Smooth muscle cell of the brain vasculature (primary cell): ENCODE results near the gene SLC41A2.
"Not testable (repeated sequence)": the region's sequence is repeated elsewhere in the genome, so short reads cannot be mapped to it uniquely, and the experiment has no call there.

ENCODE experiments used
- DNase-seq: peaks from one replicate; pipeline ENCODE4 v3.0.0-alpha.2; 2012; ENCODE audit warnings: low read depth, low spot score

Gene SLC41A2

DNA sequence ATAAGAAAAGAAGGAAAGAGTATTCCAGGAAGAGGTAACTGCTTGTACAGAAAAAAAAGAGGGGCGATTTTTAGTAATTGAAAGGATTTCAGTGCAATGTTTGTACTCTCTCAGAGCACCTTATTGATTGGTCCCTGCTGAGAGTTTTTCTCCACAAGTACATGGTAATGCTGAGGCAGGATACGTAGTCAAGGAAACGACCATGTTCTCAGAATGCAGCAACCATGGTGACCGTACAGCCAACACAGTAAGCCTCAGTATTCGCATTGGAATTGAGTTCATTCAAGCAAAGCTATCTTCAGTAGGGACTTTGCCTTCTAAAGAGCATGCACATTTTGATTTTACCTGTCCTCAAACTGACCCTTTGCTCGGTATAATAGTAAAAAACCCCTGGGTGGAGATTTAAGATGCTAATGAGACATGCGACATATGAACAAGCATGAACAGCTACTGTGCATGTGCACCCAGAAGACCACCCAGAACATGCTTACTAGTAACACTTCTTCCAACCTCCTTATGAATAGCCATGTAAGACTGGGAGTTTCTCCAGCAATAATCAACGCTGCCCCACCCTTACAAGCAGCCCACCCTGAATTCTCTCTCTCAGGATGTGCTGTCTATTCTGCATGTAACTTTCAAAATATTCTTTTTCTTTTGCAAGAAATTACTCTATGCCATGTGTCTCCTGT is 6.2 kb upstream of the SLC41A2 start:
- no peak for DNase-seq

- DNase-seq: no peak
These were observed 5.7 kb upstream of the SLC41A2 start for GRCh38 chr12:104963757-104964156.

DNA sequence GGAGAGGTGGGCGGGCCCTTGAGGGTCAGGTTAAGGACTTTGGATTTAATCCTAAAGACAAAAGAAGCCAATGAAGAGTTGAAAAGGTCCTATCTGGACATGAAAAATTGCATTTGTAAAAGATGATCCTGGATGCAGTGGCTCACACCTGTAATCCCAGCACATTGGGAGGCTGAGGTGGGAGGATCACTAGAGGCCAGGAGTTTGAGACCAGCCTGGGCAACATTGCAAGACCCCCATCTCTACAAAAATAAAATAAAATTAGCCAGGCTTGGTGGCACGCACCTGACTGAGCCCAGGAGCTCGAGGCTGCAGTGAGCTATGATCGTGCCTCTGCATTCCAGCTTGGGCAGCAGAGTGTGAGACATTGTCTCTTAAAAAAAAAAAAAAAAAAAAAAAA is 2.4 kb upstream of the SLC41A2 start:
- no peak for DNase-seq

DNA sequence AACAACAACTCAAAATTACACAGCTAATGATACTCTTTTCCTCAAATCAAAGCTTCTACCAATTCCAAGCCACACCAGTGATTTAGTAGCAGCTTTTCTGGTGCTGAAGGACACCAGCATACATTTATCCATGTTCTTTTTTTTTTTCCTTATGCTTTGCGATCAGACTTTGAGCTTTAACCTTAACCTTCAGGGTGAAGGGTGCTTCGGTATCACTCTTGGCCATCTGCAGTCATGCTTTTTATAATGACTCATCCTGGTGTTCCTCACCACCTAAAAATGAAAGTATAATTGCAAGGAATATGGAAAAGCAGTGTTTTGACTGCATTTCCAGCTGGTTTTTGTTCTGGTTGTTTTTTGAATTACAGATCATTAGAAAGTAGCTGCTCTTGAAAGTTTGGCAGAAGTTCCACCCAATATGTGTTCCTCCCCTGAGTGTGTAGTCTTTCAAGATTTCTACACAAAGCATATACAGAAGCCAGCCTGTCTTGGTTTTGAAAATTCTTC is 1.3 kb upstream of the SLC41A2 start:
- no peak for DNase-seq

DNA sequence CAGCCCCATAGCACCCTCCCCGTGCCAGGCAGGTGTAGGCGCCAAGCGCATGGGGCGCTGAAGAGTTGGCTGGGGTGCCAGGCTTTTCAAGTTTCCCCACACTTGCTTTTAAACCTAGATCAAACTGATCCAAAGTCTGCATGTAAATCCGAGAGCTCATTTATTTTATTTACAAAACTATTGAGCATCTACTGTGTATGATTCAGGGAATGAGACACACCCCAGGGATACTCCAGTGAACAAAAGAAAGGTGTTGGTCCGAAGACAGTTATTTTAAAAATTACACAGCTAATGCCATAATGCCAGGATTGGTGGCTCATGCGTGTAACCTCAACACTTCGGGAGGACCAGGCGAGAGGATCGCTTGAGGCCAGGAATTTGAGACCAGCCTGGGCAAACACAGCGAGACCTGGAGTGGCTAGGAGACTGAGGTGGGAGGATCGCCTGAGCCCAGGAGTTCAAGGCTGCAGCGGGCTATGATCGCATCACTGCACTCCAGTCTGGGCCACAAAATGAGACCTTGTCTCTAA is 780 bp upstream of the SLC41A2 start:
- no peak for DNase-seq

DNA sequence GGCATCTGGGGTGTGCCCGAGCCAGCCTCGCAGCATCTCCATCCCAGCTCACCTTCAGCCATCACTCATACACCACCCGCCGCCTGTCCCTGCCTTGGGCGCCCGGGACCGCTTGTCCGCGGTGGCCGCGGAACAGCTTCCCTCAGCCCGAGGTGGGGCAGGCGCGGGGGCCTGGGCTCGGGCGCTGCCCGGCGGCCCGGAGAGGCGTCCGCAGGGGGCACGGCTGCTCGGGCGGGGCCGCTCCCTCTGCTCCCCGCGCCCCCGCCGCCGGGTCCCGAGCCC is 430 bp downstream of the SLC41A2 start:
- DNase-seq: no peak

- DNase-seq: no peak
These were observed 996 bp downstream of the SLC41A2 start for GRCh38 chr12:104956870-104957718.

DNA sequence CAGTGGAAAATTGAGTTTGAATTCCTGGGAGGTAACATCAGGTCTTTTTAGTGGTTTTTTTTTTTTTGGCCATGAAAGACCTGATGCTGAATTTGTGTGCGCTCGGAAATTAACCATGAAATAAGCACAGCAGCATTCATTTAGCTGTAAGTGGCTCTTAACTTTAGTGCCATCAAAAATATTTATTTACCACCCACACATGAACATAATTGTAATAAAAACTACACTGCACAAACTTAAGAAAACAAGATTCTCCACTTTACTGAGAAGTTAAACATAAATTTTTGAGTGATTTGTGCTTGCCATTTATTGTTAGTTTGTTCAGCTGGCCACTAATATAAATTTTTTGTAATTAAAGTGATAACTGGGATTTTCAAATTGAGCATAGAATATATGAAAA is 2.4 kb downstream of the SLC41A2 start:
- DNase-seq: no peak

GRCh38 chr12:104953323-104953722 is 4.8 kb downstream of the SLC41A2 start:
- DNase-seq: no peak

- DNase-seq: no peak
These were observed 5.3 kb downstream of the SLC41A2 start for GRCh38 chr12:104952816-104953215.

DNA sequence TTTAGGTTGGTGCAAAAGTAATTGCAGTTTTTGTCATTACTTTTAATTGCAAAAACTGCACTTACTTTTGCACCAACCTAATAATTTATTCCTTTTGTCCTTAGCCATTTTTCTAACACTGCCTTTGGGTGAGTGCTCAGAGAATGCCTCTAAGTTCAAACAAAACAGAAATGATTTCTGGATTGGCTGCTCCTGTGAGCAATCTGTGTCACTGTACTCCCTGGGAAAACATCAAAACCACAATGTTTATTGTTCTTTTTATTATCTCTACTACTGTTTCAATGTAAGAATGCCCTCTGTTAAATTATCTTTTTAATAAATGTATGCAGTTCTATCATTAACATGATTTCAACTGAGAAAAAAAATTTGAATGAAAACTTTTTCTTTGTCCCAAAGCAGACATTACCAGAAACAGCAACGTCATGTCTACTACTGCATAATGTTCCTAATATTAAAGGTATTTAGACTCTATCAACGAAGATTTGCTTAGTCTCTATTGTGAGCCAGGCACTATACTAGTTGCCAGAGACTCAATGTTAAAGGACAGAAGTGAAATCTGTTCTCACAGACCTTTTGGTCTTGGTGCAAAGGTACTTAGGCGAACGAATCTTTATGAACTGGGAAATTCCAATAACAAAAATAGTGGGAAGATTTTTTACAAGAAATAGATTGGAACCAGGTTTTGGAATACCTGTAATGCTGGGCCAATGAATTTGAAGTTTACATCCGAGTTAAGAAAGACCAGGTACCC is 6.2 kb downstream of the SLC41A2 start:
- DNase-seq: no peak

- not testable (repeated sequence) for DNase-seq
These were observed 9.4 kb downstream of the SLC41A2 start for GRCh38 chr12:104948716-104949115.

DNA sequence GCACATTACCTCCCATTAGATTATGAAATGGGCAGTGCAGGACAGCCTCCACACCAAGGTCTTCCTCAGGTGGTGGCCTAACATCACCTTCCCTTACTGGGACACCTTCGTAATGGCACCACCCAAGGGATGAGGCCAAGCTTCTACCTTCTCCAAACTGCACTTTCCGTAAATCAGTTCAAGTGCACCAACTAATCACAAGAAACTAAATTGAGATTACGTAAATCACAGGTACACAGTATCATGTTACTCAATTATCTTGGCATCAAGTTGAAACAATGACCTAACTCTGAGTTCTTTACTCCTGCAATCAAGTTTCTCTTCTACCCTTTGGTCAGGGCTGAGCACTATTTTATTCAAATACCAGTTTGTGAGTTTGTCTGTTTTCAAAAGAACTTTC is 13.8 kb downstream of the SLC41A2 start:
- DNase-seq: no peak

DNA sequence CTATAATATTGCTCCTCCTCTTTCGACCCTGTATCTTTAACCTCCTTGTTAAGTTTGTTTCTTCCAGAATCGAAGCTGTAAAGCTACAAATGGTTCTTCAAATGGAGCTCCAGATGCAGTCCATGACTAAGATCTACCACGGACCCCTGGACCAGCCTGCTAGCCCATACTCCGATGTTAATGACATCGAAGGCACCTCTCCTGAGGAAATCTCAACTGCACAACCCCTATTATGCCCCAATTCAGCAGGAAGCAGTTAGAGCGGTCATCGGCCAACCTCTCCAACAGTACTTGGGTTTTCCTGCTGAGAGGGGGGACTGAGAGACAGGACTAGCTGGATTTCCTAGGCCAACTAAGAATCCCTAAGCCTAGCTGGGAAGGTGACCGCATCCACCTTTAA is 14.7 kb downstream of the SLC41A2 start:
- not testable (repeated sequence) for DNase-seq

DNA sequence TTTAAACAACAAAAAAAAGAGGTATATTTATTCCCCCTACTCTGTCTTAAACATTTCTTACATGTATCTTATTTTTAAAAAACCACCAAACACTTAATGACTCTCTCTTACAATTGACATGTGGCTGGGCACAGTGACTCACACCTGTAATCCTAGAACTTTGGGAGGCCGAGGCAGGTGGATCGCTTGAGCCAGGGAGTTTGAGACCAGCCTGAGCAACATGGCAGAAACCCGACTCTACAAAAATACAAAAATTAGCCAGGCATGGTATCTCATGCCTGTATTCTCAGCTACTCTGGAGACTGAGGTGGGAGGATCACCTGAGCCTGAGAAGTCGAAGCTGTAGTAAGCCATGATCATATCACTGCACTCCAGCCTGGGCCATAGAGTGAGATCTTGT is 16.0 kb downstream of the SLC41A2 start:
- no peak for DNase-seq

DNA sequence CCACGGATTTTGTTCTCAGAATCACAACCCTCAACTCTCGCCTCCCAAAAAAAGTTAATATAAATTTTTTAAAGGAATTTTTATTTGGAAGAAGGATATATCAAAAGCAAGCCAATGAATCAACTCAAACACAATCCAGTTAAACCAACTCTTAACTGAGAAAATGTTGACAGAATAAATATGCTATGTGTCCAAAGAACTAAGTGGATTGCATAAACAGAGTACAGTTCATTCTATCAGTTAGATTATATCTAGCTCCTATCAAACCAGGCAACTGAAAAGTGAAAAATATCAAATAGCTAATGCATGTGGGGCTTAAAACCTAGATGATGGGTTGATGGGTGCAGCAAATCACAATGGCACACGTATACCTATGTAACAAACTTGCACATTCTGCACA is 16.6 kb downstream of the SLC41A2 start:
- DNase-seq: no peak

- DNase-seq: no peak
These were observed 19.0 kb downstream of the SLC41A2 start for GRCh38 chr12:104939089-104939488.

DNA sequence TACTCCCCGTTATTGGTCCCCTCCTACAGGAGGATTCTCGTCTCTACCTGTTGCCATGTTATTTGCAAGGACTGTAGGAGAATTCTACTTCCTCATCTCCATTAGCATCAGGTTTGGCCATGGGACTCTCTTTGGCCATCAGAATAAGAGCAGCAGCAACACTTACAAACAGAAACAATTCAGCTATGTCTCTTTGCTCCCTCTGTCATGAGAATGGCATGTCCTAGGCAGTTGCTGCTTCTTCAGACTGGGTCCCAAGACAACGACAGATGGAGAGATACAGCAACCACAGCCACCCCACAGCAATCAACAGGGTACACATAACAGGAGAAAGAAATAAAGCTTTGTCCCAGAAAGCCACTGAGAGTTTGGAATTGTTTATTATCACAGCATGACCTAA is 19.7 kb downstream of the SLC41A2 start:
- no peak for DNase-seq

- DNase-seq: no peak
These were observed 22.2 kb downstream of the SLC41A2 start for GRCh38 chr12:104935886-104936285.

- DNase-seq: no peak
These were observed 24.3 kb downstream of the SLC41A2 start for GRCh38 chr12:104933778-104934177.

- no peak for DNase-seq
These were observed 25.0 kb downstream of the SLC41A2 start for GRCh38 chr12:104933128-104933527.
